Cerebellar cortex (tissue), 1 donor: ENCODE results near the gene PAX3.

Source experiments
- DNase-seq: peaks from one replicate; pipeline ENCODE4 v3.0.0-alpha.2; 2015; ENCODE audit warnings: low spot score

PAX3 gene

DNA sequence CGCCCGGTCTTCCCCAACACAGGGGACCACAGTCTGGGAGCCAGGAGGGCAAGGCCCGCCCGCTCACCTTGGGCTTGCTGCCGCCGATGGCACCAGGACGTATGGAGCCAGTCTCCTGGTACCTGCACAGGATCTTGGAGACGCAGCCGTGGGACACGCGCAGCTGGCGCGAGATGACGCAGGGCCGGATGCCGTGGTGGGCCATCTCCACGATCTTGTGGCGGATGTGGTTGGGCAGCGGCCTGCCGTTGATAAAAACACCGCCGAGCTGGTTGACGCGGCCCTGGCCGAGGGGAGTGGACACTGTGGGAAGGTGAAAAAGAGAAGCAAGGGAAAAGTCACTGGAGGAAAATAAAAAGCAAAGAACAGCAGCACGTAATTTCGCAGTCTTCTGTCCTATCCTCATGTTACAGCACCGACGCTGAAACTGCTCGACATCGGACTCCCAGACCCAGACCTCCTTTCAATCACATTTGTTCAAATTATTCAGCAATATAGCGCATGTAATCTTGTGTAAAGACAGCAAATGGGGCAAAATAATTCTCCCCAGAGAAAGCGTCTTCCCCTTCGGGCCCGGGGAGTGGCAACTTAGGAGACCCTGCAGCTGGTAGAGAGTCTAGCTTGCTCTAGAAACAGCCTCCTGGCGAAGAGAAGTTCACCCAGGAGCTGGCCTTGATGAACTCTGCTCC is 1.7 kb downstream of the PAX3 start:
- DNase-seq: no peak

DNA sequence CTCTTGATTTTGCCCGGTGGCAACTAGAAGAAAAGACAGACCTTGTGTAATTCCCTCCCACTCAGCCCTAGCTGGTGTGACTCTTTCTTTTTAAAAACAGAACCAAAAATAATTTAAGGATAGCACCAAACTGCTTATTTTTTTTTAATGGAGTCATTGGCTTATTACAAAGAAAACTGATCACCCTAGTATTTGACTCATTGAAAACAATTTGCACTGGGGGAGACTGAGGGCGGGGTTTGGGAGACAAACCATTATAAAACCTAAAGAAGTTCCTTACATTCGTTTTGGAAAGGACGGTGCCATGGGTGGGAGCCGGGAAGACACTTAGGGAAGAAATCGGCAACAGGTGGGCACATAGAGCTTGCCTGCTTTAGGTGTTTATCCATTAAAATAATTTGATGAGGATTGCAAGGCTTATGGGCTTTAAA is 2.5 kb downstream of the PAX3 start:
- DNase-seq: no peak

DNA sequence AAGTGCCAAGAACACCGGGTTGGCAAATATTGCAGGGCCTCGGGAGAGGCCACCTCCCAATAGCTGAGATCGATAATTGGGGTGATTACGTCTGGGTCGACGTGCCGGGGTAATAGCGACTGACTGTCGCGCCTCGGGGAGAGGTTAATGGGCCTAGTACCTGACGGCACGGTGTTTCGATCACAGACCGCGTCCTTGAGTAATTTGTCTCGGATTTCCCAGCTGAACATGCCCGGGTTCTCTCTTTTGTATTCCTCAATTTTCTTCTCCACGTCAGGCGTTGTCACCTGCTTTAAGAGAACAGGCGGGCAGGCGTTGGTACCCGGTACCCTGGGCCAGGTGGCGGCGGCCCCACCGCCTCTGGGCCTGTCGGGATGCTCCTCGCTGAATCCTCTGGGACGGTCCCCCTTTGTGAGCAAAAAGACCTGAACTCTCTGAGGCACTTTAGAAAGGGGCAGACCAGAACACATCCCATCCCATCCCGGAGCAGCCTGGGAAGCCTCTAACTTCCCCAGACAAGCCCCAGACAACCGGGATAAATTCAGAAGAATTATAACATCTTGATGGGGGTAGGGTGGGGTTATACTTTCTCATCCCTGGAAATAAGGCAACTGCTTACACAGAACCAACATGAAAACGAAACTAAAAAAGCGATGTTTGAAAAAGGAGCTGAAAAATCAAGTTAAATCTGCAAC is 3.3 kb downstream of the PAX3 start:
- DNase-seq: no peak

DNA sequence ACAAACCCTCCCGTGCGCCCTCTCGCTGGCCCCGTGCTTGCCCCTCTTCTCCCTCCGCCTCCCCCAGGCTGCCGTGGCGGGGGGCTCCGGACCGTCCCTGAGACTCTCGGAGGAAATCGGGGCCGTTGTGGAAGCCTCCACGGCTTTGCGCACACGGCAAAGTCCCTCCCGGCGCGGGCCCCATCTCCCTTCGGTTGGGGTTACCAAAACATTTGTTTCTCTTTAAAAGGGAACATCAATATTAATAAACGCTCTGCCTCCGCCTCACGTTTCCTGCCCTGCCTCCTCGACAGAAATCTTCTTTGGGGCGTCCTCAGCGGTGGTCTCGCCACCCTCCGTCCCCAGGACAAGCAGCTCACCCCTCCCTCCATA is 3.8 kb downstream of the PAX3 start:
- no peak for DNase-seq

DNA sequence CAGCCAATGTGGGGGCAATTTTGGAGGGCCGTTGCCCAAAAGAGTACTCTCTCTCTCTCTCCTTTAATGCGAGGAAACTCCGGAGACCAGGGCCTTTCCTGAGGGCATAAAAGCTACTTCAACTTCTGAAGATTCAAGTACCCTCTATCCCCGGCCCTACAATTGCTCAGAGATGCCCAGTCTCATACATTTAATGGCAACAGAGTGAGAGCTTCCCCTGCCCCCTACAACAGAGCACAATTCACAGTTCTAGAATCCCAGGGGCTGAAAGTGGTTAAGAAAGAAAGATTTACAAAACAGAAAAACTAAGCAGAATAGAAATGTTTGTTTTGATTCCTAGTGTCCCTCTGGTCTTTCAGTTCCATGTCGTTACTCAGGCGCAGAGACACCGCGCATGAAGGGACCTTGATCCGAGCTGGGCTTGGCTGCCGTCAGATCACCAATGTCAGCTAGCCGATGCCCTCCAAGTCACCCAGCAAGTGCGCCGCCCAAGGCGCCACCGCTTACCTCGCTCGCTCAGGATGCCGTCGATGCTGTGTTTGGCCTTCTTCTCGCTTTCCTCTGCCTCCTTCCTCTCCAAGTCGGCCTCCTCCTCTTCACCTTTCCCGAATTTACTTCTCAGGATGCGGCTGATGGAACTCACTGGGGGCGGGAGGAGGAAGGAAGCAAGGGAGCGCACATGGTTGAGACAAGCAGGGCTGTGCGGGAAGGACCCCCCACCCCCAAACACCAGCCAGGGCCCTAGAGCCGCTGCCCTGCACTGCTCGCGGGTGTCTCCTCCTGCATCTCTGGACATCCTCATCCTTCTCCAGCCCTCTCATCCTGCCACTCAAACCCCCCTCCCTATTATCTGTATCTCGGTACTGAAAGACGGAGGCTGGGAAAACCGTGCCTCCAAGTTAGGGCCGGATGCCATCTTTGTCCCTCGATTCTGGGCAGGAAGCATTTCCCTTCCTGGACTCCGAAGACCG is 4.9 kb downstream of the PAX3 start:
- DNase-seq: no peak

DNA sequence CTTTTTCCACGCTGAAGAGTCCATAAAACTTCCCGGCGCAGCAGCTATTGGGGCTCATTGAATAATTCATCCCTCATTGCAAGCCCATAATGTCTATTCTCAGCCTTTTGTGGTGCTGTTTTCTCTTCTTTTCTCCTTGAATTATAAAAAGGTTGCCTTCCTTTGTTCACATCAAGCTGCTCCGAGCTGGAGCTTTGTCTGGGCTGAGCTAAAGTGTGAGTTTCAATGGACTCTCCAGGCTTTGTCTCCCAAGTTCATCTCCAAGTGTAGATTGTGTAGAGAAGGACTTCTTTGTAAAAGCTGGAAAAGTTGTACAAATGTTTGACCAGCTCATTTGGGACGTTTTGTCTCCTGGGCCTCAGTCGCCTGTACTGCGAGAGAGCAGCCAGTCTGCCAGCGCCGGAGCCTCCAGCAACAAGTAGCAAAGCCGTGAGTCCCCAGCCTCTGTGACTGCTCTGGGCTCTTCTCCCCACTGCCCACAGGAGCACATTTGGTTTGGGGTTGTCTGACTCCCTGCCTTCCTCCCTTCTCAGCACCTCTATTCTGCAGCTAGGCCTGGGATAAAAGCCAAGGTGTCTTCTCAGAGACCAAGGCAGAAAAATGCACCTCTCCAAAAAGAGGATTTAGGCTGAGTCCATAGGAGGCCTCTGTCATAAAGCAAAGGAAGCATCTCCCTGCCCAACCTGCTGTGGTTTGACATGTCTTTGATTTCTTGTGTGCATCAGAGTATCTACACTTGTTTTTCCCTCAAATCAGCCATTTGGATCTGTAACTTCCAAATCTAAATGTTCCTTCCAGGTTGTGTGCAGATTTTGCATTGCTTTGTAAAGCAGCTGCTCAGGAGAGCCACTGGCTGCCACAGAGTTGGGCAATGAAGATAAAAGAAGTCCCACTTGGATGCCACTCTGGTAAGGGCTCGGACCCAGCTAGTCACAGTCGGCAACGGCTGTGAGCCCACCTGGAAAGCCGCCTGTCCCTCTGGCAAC is 6.4 kb downstream of the PAX3 start:
- peak; percentile 13 for DNase-seq

DNA sequence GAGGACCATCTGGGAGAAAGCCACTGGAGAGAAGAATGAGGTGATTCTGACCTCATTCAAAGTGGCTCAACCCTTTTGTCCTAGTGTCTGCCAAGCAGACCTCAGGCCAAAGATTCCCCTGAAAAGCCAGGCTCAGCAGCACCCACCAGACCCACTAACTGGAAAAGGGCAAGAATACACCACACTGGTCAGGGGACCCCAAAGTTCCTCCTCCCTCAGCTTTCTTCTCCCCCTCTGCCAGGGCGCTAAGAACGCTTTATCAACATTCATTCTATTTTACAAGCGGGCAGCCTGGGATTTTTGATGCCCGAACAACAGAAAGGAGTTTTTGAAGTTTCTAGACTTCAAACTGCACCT is 7.3 kb downstream of the PAX3 start:
- no peak for DNase-seq

DNA sequence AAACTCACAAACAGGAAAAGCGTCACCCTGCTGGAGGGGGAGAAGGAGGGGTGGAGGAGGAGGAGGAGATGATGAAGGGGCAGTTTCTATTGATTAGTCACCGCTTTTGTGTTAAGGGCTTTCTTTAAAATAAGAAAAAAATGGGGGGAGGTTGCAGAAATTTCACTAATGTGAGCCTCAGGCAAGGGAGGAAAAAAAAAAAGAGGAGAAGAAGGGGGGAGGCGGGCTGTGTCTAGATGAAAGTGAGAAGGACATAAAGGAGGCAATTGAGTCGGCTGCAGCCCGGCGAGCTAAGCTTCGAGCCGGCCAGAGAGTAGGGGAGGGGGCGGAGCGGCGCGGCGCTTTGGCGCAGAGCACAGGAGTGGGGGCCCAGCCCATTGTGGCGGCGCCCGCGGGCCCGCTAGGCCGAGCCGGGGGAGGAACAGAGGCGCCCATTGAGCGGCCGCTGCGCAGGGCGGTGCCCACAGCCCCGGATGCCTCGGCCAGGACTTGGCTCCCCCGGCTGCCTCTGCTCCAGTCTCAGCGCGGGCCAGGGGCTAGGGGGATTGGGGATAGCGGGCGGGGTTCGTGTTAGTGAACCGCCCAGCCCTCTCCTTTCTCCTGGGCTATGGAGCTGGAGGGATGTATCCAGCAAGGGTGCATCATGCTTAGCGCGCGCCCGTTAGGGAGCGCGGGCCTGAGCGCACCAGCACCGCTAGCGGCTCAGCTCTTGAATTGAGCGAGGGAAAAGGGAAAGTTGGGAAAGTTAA is 7.9 kb downstream of the PAX3 start:
- DNase-seq: no peak

DNA sequence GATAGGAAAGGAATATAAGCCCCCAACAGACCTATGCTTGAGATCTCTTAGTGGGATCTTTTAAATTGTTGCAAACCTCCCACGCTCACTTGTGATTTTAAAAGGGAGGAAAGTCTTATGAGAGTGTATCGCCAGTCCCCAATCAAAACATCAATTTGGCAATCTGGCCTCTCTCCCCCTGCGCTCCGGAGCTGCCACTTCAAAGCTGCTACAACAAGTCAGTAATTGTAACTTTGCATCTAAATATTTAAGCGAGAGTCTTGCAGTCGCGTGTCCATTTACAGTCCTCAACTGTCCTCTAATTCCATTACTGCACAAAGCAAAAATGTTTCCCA is 8.4 kb downstream of the PAX3 start:
- no peak for DNase-seq

DNA sequence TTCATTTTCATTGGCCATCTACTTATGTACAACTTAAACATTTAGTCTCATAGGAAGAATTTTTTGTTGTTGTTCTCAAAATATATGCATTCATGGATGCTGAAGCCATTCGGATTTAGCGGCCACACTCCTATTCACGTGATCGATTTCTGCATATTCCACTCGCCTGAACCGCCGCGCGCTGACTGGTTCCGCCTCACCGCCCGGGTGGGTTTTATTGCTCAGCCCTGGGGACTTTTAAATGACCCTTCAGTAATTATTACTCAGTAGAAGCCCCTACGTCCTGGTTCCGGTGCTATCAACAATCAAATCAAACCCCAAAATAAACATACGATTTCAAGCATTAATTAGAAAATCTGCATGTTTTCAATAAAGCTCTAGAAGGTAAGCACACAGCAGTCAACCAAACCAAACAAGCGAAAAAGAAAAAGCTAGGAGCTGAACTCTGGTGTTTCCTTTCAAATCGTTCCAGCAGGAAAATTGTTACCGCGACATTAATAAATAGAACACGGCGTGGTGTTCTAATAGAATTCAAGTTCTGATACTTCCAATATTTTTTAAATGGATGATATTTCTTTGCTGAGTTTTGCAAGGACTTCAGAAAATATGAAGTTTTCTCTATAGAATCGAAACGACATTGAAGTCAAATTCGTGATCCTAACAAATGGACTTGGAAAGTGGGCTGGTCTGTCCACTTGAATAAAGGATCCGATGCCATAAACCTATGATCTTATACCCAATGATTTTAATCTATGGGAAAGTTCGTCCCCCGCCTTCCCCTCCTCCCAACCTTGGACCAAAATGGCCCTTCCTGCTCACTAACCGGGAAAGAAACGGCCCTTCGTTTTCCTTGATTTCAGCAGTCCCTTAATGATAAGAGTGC is 9.3 kb downstream of the PAX3 start:
- no peak for DNase-seq

DNA sequence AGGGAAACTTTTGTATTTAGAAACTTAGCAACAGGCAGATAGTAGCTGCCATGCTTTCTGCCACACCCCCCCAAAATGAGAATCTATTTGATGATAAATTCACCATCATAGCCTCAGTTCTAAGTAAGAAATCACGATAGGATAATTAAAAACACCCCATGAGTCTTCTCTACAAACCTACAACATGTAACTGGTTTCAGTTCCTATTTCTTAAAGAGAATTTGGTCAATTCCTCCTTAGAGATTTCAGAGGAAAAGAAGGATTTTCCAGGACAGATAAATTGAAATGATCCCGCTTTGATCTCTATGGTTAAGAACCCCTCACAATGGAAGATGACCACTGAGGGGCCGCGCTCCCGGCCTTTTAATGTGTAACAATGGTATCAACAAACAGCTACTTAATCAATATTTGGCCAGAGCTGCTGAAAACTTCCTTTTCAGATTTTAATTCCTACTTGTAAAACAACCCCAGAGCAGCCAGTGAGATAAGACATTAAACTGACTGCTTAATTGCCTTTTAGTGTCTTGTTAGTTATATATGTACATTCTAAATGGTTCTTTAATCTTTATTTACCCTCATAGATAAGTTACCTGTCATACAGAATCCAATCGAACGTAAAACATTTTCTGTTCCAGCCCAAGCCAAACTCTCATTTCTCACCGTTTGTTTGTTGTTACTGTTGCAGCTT is 10.1 kb downstream of the PAX3 start:
- no peak for DNase-seq

DNA sequence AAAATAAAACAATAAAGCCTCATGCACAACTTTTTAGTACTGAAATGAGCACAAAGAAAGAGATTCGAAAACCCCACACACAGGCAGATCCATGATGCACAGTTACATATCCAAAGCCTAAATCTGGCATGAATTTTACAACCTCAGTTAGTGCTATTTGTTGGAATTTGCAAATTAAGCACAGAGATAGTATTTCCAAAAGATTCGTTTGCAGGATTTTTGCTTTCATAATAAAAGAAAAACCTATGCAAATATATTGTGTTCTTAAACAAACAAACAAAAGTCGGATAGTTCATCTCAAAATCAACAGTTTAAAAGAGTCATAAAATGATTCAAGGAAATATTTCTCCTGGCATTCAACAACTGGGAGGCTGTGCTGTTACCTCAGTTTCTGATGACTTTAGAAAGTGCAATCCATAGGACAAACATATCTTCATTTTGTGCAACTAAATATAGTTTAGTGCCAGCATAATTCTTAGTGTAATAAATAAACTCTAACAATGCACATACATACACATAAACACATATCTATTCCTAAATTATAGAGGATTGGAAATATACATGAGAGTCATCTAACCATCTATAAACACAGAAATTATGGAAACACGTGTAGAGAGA is 10.8 kb downstream of the PAX3 start:
- no peak for DNase-seq

DNA sequence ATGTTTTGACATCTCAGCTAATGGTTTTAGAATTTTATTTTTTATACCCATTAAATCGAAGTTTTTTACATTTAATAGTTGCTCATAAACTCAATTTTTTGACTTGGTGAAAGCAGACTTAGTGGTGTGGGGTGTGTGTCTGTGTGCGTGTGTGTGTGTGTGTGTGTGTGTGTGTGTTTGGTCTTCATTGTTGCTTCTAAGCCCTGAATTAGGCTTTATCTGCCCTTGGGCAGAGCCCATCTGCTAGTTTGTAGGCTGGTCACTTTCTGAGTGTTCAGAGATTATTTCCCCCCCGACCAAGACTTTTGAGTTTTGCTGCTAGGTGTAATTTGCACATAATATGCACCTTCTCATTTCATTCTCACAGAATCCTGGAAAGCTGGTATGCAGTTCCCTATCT is 14.3 kb downstream of the PAX3 start:
- DNase-seq: no peak

DNA sequence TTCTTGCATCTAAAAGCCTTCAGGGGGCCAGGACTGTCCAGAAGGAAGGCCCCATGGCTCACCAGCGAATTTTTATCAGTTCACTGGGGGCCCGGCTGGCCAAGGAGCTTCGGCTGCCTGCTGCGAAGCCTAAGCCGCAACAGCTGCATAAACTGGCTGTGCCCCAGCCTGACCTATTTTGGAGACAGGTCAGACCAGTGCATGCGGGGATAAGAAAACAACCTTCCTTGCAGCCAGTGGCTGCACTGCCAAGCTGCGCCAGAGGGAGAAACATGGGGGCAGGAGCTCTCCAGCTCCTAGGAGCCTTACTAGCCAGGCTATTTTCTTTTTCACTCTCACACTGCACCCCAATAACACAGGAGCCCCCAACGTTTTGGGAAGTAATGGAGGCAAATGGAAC is 15.2 kb downstream of the PAX3 start:
- DNase-seq: no peak

DNA sequence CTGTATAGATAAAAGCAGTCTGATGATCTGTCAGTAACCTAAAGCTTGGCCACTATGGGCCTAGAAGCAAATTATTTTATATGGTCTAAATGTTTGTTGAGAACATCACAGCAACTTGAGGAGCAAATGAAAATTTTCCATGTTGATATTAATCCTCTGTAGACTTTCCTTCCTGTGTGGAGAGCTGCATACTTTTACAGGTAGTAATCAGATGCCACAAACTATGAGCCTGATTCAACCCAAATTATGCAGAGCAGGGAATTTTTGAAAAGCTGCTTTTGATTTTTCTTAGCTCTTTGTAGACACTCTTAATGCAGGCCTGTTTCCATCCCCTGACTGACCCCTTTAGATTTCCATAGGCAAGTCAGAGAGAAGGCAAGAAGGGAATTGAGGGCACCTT is 17.3 kb downstream of the PAX3 start:
- DNase-seq: no peak

DNA sequence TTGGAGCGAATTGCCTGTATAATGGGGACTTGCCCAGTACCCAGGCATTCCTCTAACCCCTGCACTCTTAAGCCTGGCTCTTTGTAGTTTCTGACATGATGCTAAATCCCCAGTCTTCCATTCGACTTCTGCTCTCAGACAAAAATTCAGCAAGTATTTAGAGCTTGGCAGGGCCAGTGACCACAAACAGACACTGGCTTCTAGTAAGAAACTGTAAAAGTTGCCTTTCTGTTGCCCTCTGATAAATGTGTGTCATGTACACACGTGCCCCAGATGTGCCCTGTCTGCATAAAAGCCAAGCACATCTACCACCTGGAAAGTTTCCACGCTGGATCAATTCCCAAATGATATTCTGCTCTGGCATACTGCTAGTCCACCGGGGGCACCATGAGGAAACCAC is 18.0 kb downstream of the PAX3 start:
- no peak for DNase-seq

DNA sequence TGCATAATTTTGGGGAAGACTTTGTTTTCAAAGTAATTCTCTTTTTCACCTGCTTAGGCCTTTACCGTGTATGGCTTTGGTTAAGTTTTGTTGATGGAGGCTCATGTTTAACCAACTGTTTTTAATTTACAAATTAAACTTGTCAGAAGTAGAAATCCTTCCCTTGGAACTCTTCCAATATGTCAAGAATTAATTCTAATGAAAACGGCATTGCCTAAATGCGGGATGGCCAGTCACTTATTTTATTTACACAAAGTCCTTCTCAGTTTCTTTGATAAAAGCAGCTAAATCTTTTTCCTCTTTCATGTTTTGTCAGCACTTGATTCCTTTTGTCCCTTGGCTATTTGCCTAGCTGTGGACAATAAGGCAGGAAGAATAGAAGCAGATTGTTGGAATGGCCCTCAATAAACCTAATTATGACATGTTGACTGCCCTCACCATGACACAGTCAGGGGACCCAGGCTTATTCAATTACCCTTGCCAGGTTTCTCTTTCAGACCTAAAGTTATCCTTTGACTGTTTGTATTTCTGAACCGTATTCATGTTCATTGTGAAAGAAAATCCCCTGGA is 26.3 kb downstream of the PAX3 start:
- DNase-seq: peak; percentile 19

DNA sequence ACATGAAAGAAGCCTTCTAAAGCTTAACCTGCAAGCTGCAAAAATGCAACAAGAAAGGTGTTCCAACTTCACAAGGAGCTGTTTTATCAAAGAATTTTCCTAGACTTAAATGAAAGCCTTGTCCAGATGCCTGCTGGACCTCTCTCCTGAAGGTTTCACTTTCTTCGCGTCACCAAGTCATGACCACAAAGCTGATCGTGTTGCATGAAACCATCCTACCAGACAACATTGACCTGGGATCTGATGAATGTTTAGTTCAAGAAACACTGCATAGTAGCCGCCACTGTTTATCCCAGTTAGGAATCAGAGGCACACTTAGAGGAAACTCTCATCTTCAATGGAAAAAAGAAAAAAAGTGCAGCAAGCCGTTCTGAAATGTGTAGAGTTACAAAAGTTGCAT is 26.9 kb downstream of the PAX3 start:
- DNase-seq: no peak

DNA sequence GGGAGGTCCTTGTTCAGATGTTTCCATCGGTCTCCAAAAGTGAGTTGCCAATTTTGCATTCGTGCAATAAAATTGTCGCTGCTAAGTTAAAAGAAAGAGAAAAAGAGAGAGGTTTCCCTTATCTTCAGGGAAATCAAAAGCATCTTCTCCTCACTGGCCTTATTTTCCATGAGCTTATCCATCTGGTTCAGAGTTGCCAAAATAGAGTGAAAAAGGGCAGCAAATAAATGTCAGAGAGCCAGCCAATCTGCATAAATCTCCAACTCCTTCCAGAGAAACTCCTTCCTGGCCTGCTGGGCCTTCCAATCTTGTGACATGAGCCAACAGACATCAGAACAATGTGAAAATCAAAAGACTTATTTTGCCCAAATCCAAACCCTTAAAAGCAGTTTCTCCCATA is 28.4 kb downstream of the PAX3 start:
- no peak for DNase-seq
